GM12878 (cell line): ENCODE results near the gene TDO2. TPM values are rescaled to one million over a fixed set of nuclear protein-coding genes. Genes with fewer than 3 reads are reported as not detected.

Experiments used
- ATAC-seq: fragments of 200-7000 bp; cut with Tn5 transposase; 3 replicates; pipeline ENCODE4 v1.9.1; 2020; ENCODE audit warnings: mild to moderate bottlenecking, moderate library complexity
- BruUV-seq: library from RNA; stranded (reverse); fragments of 400-500 nt; replicated peaks from 2 replicates; lab custom pipeline; 2021; lab: Mats Ljungman, UMichigan
- CTCF ChIA-PET: fragments of 300-600 bp; sonication (Branson Sonifier 250); formaldehyde crosslinking; extraction: SDS; loops from one replicate; lab custom pipeline; 2021; ENCODE audit warnings: inconsistent platforms; lab: Yijun Ruan, JAX
- POLR2A ChIA-PET: fragments of 350-600 bp; formaldehyde crosslinking; extraction: SDS; loops from one replicate; lab custom pipeline; 2021; ENCODE audit warnings: inconsistent platforms; lab: Charles Lee
- RAD21 ChIA-PET: fragments of 300-600 bp; sonication (Branson Sonifier 250); formaldehyde crosslinking; loops from one replicate; lab custom pipeline; 2023; ENCODE audit warnings: antibody characterized with exemption; ENCODE audit not compliant: unreplicated experiment; lab: Charles Lee
- SMC1A ChIA-PET: fragments of 300-600 bp; sonication (Branson Sonifier 250); formaldehyde crosslinking; loops from one replicate; lab custom pipeline; 2023; ENCODE audit not compliant: unreplicated experiment, uncharacterized antibody; lab: Charles Lee
- DNase-seq: peaks from one replicate; pipeline ENCODE4 v3.0.0-alpha.2; 2011; ENCODE audit warnings: low read depth, low spot score
- FAIRE-seq: peaks from 3 replicates; lab custom pipeline; 2011; peaks lifted over from hg19 to GRCh38; lab: Jason Lieb, UNC
- H2AFZ ChIP-seq: 2 replicates; pipeline ENCODE4 v1.6.0; 2011; ENCODE audit warnings: low read depth, low read length, control low read depth; ENCODE audit not compliant: control insufficient read depth
- H3K27ac ChIP-seq: 2 replicates; pipeline ENCODE4 v1.5.1; 2011; ENCODE audit warnings: control low read depth; ENCODE audit not compliant: control insufficient read depth, insufficient read depth
- H3K27me3 ChIP-seq, 2 experiments: replicated peaks in 1 of 2; 2 replicates each; pipeline versions ENCODE4 v1.6.0 to v1.6.1; 2011; ENCODE audit warnings: low read length in 1 of 2; ENCODE audit not compliant: control insufficient read depth in 2 of 2, insufficient read depth in 2 of 2
- H3K36me3 ChIP-seq, 2 experiments: 2 replicates each; pipeline ENCODE4 v1.5.1; 2011; ENCODE audit warnings: low read length in 1 of 2; ENCODE audit not compliant: control insufficient read depth in 2 of 2, insufficient read depth in 2 of 2
- H3K4me1 ChIP-seq: 2 replicates; pipeline ENCODE4 v1.6.1; 2011; ENCODE audit warnings: mild to moderate bottlenecking, low read length, moderate library complexity, mixed read lengths; ENCODE audit not compliant: control insufficient read depth, insufficient read depth
- H3K4me2 ChIP-seq: 2 replicates; pipeline ENCODE4 v1.6.0; 2011; ENCODE audit warnings: control low read depth; ENCODE audit not compliant: control insufficient read depth, insufficient read depth
- H3K4me3 ChIP-seq: fragments of 200-600 bp; sonication (generic); 2 replicates; pipeline ENCODE4 v1.5.1; 2016
- H3K79me2 ChIP-seq: 2 replicates; pipeline ENCODE4 v1.6.0; 2011; ENCODE audit warnings: low read length; ENCODE audit not compliant: control insufficient read depth, insufficient read depth
- H3K9ac ChIP-seq: 2 replicates; pipeline ENCODE4 v1.8.0; 2011; ENCODE audit warnings: low read length, control low read depth, mixed read lengths; ENCODE audit not compliant: control insufficient read depth, insufficient read depth
- H3K9me3 ChIP-seq: replicated peaks from 3 replicates; pipeline ENCODE4 v1.5.1; 2011; ENCODE audit warnings: mild to moderate bottlenecking, low read length; ENCODE audit not compliant: control insufficient read depth, insufficient read depth
- H4K20me1 ChIP-seq: 2 replicates; pipeline ENCODE4 v1.6.0; 2011; ENCODE audit not compliant: control insufficient read depth, insufficient read depth
- CREM ChIP-seq: IDR thresholded peaks from 2 replicates; pipeline ENCODE4 v1.6.1; 2014; ENCODE audit warnings: antibody characterized with exemption, low read depth
- E2F4 ChIP-seq: IDR thresholded peaks from 2 replicates; pipeline ENCODE4 v1.6.1; 2012; ENCODE audit warnings: low read depth, low read length, improper control_type of control experiment
- ESRRA ChIP-seq: IDR thresholded peaks from 2 replicates; pipeline ENCODE4 v1.6.1; 2012; ENCODE audit warnings: mild to moderate bottlenecking, low read length, improper control_type of control experiment
- FOXK2 ChIP-seq: fragments of 450-650 bp; IDR thresholded peaks from 2 replicates; pipeline ENCODE4 v1.6.1; 2017; ENCODE audit warnings: mild to moderate bottlenecking, moderate library complexity
- GABPA ChIP-seq: IDR thresholded peaks from 2 replicates; pipeline ENCODE4 v1.6.1; 2014; ENCODE audit warnings: antibody characterized with exemption, low read depth, mild to moderate bottlenecking, inconsistent platforms
- GATAD2B ChIP-seq: fragments of 450-650 bp; conservative IDR thresholded peaks from 2 replicates; pipeline ENCODE4 v1.6.1; 2017; ENCODE audit warnings: low read depth, mild to moderate bottlenecking, moderate library complexity
- HDGF ChIP-seq: fragments of 450-650 bp; IDR thresholded peaks from 2 replicates; pipeline ENCODE4 v1.6.1; 2016; ENCODE audit warnings: antibody characterized with exemption
- MEF2B ChIP-seq: fragments of 450-650 bp; IDR thresholded peaks from 2 replicates; pipeline ENCODE4 v1.6.1; 2018; ENCODE audit warnings: mild to moderate bottlenecking, moderate library complexity; ENCODE audit not compliant: partially characterized antibody, poor library complexity, severe bottlenecking
- MTA3 ChIP-seq: IDR thresholded peaks from 2 replicates; pipeline ENCODE4 v1.6.1; 2012; ENCODE audit warnings: low read length, inconsistent platforms, borderline replicate concordance
- NBN ChIP-seq: fragments of 450-650 bp; IDR thresholded peaks from 2 replicates; pipeline ENCODE4 v1.6.1; 2016
- NFYB ChIP-seq: IDR thresholded peaks from 2 replicates; pipeline ENCODE4 v1.6.1; 2011; ENCODE audit warnings: low read depth, mild to moderate bottlenecking, low read length, improper control_type of control experiment, moderate library complexity; ENCODE audit not compliant: insufficient read depth
- PKNOX1 ChIP-seq: fragments of 450-650 bp; IDR thresholded peaks from 2 replicates; pipeline ENCODE4 v1.6.1; 2016; ENCODE audit warnings: mild to moderate bottlenecking
- RB1 ChIP-seq: fragments of 450-650 bp; formaldehyde crosslinking; IDR thresholded peaks from 2 replicates; pipeline ENCODE4 v1.6.1; 2017; ENCODE audit warnings: mild to moderate bottlenecking, borderline replicate concordance
- TCF3 ChIP-seq: IDR thresholded peaks from 2 replicates; pipeline ENCODE4 v1.6.1; 2012; ENCODE audit warnings: low read depth, mild to moderate bottlenecking, low read length, borderline replicate concordance; ENCODE audit not compliant: insufficient read depth
- TCF7 ChIP-seq: IDR thresholded peaks from 2 replicates; pipeline ENCODE4 v1.6.1; 2014; ENCODE audit warnings: antibody characterized with exemption, borderline replicate concordance
- ZBED1 ChIP-seq: IDR thresholded peaks from 2 replicates; pipeline ENCODE4 v1.6.1; 2016; ENCODE audit warnings: borderline replicate concordance
- ZNF592 ChIP-seq: fragments of 450-650 bp; IDR thresholded peaks from 2 replicates; pipeline ENCODE4 v1.6.1; 2017; ENCODE audit warnings: mild to moderate bottlenecking, moderate library complexity
- WGBS: methylation state at CpG from one replicate; pipeline ENCODE4 v1.1.6; 2016; ENCODE audit warnings: low lambda C conversion rate; ENCODE audit not compliant: insufficient replicate concordance, insufficient coverage; ENCODE audit errors: missing lambda C conversion rate; 5-methylcytosine and 5-hydroxymethylcytosine counted together
- in situ Hi-C: fragments of 300-500 bp; cut with MboI; formaldehyde crosslinking; loops from 9 replicates; pipeline ENCODE4 v1.14.3; 2018; ENCODE audit warnings: mixed read lengths
- intact Hi-C: fragments of 100-400 bp; cut with micrococcal nuclease; formaldehyde crosslinking; loops from one replicate; pipeline ENCODE4 v1.14.2; 2022; ENCODE audit not compliant: unreplicated experiment
- polyA plus RNA-seq, 11 experiments: library from polyadenylated mRNA; depleted of rRNA in 4 of 11; unstranded in 6 of 11; stranded (reverse) in 5 of 11; fragments of >200 nt; fragmentation: Nextera tagmentation in 4 of 11; fragmentation: Illumina TruSeq in 1 of 11; extraction: Ambion mirVana in 4 of 11; extraction: Trizol in 1 of 11; gene quantifications; 1 replicate in 1 of 11; 2 replicates in 10 of 11; pipeline versions ENCODE4 v1.2.1 to v1.2.3, GENCODE V29; 2011 to 2016; ENCODE audit warnings: inconsistent platforms in 2 of 11, missing spikeins in 2 of 11, low read depth in 1 of 11
- total RNA-seq, 4 experiments: library from RNA; depleted of rRNA in 3 of 4; stranded (reverse); fragments of >200 nt in 3 of 4; fragmentation: Illumina TruSeq in 1 of 4; extraction: Trizol in 1 of 4; gene quantifications; 2 replicates each; pipeline versions ENCODE4 v1.2.1 to v1.2.3, GENCODE V29; 2013 to 2021

Gene TDO2
- total and polyA plus RNA-seq, 10 of the 15 experiments (the other 5 are each of a cell fraction or from before 2014, with no cell fraction given): 0.12 to 1.5 (median 0.23) TPM; not detected in 1

GRCh38 chr4:155954939-155955338 lies 51.4 kb downstream of the TDO2 start:
- Histone ChIP-seq H3K79me2 (no peaks in the 10 kb centered on the region; the same call in 1 of the 2 replicates), H4K20me1 (no peaks in the 10 kb centered on the region), H3K4me2 (no peak overlapping the region), H3K27ac (no peak overlapping the region), H3K9me3 (no peaks in the 10 kb centered on the region), H3K27me3 (no peaks in the 10 kb centered on the region), H2AFZ (no peak overlapping the region), H3K36me3 (no peaks in the 10 kb centered on the region), H3K4me3 (no peak overlapping the region), H3K4me1 (no peaks in the 10 kb centered on the region), H3K9ac (no peak overlapping the region)
- DNase-seq (no peak), FAIRE-seq (no peak), ATAC-seq (no peak)
- no peak for TF ChIP-seq NBN
- no peak for TF ChIP-seq FOXK2
- TF ChIP-seq PKNOX1: no peak
- no peak for TF ChIP-seq GATAD2B
- no peak for TF ChIP-seq ESRRA
- no peak for TF ChIP-seq TCF7
- TF ChIP-seq E2F4: no peak
- TF ChIP-seq MTA3: no peak
- no peak for TF ChIP-seq ZNF592
- no peak for TF ChIP-seq MEF2B
- TF ChIP-seq ZBED1: no peak
- TF ChIP-seq HDGF: no peak
- TF ChIP-seq TCF3: no peak
- TF ChIP-seq GABPA: no peak
- TF ChIP-seq NFYB: no peak
- no peak for TF ChIP-seq CREM
- TF ChIP-seq RB1: no peak
- POLR2A ChIA-PET: no interaction called here
- SMC1A ChIA-PET: interaction anchor here (0.7 kb wide), 1 partner anchor 143 kb away, joined by 3 read pairs; no protein-coding TSS in a partner anchor
- in situ Hi-C loops: loop anchor here (5.0 kb wide), 1 partner anchor 148 kb away; no protein-coding TSS in a partner anchor
- intact Hi-C loops: loop anchor here (5.0 to 10.0 kb wide), 4 partner anchors 288 to 1250 kb away; partner anchors contain the start of genes GUCY1A1 and MAP9
- BruUV-seq: no TSS peak
- RAD21 ChIA-PET: interaction anchor here (0.8 kb wide), 1 partner anchor 145 kb away, joined by 3 read pairs; no protein-coding TSS in a partner anchor
- CTCF ChIA-PET: interaction anchor here (1.2 to 8.5 kb wide), 2 partner anchors 25 to 146 kb away, joined by 3 to 186 read pairs; no protein-coding TSS in a partner anchor
- WGBS: 98% methylated on average over 4 of the region's 4 CpGs
